T-helper 2 cell (primary cell): ENCODE results near the gene POLA2.

Experiments
- DNase-seq, 5 experiments: peaks; one replicate each; pipeline versions ENCODE4 v3.0.0 to v3.0.0-alpha.2; 2012 to 2022

POLA2 gene

DNA sequence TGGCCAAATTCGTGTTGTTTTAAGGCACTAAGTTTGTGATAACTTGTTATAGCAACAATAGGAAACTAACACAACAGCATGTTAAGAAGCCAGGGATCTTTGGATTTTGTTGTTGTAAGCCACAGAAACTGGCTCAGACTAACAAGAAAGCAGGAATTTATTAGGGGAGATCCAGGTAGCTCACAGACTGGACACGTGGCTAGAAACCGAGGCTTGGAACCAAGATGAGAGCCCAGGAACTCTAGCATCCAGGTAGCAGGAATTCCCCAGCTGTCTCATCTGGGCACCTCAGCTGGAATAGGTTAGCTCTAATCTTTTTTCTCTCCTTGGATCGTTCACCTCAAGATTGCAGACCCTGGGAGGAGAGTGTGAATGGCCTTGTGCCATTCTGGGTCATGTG lies 24.9 kb downstream of the POLA2 start:
- DNase-seq, result no peak

DNA sequence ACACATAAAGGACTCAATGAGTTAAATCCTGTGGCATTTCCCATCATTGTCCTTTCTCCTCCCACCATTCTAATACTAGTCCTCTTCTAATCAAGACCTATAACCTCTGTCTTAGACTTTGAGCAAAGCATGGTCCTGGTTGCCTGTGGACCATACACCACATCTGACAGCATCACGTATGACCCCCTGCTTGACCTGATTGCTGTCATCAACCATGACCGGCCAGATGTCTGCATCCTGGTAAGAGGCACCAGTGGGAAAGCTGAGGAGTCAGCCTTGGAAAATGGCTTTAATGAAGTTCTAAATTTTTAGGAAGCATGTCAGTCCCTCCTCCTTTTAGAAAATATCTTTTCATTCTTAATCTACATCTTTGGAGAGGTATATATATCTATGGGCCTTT lies 25.8 kb downstream of the POLA2 start:
- DNase-seq, result no peak

- DNase-seq, result no peak
These were observed 27.2 kb downstream of the POLA2 start for GRCh38 chr11:65288706-65289536.

DNA sequence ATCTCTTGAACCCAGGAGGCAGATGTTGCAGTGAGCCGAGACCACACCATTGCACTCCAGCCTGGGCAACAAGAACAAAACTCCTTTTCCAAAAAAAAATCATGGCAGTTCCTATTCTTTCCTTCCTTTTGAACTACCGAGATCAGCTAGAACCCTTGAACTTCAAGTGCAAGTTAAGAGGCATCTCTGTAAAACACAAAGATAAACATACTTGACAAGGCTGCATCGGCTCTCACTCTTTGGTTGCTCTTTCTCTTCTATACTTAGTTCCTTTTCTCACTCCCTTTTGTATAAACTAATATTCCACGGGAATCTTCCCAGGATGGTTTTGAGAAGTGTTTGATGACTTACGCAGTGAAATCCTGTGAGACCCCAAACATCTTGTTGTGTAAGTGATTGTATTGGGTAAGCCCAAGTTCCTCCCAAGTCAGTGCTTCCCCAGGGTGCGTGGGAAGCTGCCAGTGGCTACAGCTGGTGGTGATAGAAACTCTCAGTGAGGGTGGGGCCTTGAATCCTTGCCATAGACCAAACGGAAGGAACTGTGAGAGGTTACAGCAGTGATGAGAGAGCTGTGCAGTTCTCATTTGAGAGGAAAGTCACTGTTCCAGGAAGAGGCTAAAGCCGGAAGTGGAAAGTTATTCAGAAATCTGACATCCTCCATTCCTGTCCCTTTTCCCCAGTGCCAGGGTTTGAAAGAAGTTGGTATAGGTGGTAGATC lies 28.8 kb downstream of the POLA2 start:
- no peak for DNase-seq

DNA sequence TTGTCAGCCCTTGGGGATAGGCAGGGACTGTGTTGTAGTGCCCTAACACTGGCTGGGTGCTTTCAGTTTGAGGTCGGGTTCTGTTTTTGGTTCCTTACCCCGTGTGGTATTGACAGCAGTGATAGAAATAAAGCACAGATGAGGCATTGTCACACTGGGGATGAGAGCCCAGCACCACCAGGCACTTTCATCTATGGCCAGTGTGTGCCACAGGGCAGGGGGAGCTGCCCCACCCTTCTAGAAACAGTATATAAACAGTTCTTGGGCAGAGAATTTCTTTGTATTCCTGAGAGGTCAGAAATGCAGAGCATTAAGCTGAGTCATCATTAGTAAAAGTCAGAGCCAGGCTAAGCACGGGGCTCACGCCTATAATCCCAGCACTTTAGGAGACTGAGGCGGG lies 29.9 kb downstream of the POLA2 start:
- no peak for DNase-seq

GRCh38 chr11:65292890-65293289 lies 31.1 kb downstream of the POLA2 start:
- no peak for DNase-seq

DNA sequence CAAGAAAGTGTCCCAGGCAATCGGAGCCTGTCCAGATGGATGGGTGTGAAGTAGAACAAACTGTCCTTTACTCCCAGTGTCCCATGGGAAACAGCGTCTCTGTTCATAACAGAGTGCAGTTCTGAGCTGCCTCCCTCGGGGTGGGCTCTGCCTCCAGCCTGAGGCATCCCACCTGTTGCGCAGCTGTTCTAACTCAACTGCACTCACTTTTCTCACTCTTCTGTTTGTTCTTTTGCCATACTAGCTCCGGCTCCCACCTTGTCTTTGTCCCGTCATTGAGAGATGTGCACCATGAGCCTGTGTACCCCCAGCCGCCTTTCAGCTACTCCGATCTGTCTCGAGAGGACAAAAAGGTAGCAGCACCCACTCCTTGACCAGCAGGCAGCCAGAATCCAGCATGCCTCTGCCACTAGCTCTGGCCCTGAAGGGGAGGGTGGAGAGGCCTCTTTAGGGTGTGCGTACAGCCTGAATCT lies 32.2 kb downstream of the POLA2 start:
- no peak for DNase-seq

DNA sequence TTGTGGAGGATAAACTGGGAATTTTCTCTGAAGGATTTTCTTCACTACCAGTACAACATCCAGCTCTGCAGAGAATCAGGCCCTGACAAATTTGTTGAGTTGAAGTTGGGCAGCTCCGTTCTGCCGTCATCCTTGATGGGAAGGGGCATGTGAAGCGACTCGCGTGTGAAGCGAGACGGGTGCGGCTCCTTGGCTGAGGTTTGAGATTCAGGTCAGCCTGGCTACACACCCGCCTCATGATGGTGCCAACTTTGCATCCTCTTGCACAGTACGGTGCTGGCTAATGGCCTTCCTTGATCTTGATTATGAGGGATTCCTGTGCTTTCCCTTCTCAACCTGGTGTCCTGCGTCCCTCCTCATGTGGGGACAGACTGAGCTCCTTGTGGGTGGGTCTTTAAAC lies 33.2 kb downstream of the POLA2 start:
- no peak for DNase-seq

DNA sequence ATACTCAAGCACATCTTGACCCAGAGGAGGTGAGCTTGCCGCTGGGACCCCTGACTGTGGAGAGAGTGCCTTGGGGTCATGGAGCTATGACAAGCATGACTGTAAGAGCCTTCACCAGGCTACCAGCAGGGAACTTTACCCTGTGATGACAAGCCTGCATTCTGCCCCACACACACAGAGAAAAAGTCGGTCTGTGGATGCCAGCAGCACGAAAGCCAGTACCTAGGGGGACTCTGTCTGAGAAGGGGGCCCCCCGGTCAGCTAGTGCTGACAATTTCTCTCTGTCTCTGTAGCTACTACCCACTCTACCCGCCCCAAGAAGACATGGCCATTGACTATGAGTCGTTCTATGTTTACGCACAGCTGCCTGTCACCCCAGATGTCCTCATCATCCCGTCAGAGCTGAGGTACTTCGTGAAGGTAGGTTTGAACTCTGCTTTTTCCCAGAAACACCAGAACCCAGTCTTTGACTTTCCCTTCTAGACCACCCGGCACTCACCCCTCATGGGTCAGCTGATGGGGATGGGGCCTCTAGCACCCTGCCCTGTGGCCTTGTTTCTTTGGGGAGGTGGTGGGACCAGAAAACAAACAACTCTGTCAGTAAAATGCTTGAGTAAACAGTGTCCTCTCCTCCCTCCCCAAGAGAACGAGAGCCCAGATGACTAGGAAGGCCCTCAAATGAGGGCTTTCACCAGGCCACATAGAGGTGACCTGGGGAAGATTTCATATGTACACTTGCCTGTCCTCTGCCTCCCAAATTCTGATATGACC lies 34.0 kb downstream of the POLA2 start:
- no peak for DNase-seq

- DNase-seq, result no peak
These were observed 35.4 kb downstream of the POLA2 start for GRCh38 chr11:65297026-65297672.

DNA sequence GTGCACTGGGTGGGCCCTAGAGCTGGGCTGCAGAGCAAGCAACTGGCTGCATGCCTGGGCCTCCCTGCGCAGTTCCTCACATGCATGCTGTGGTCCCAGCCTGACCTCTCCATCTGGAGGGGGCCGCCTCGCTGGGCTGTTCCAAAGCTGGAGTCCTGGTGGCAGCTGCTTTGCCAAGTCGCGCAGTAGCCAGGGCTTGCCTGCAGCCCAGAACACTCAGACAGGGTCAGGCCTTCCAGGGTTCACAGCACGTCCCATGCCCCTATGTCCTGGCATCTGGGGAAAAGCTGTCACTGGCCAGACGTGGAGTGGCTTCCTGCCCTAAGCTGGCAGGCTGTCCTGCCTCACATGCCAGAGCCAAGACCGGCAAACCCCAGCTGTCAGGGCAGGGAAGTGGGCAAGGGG lies 36.4 kb downstream of the POLA2 start:
- DNase-seq, result no peak

DNA sequence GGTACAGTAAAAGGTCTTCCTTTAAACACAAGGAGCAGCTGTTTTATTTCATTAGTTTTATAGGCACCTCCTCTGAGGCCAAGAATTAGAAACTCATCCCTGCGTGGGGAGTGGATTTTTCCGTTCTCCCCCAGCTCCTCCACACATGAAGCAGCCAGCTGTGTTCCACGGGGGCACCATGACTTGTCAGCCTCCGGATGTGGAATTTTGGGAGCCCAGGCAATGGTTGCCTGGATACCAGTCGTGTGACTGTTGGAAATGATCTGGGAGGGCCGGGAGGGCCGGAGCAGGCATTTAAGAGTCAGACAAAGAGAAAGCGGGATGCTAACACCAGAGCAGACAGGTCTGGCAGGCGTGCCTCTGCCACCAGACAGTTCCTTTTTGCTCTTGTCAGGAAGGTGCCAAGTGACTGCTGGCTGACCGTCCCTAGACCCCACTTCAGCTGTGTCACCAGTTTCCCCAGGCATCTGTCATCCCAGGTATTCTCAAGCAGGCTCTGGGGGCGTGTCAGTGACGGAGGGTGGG lies 37.0 kb downstream of the POLA2 start:
- DNase-seq, result no peak

GRCh38 chr11:65300621-65301275 lies 39.0 kb downstream of the POLA2 start:
- no peak for DNase-seq

- no peak for DNase-seq
These were observed 39.9 kb downstream of the POLA2 start for GRCh38 chr11:65301491-65302329.

DNA sequence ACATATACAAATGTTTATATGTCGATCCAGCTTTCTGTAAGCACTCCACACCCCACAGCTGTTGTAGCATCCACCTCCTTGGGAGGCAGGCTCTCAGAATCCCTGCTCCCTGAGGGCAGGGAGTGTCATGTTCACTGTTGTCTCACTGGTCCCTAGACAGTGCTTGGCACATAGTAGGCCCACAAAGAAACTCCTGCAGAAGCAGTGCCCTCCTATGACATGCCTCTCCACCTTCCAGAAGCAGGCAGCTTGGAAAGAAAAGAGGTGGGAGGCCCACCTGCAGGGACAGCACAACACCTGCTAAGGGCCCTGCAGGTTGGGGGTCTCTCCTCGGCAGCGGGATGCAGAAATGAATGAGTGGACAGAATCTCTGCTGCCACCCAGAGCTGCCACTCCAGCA lies 41.8 kb downstream of the POLA2 start:
- DNase-seq, result no peak

- no peak for DNase-seq
These were observed 42.3 kb downstream of the POLA2 start for GRCh38 chr11:65304110-65304509.

DNA sequence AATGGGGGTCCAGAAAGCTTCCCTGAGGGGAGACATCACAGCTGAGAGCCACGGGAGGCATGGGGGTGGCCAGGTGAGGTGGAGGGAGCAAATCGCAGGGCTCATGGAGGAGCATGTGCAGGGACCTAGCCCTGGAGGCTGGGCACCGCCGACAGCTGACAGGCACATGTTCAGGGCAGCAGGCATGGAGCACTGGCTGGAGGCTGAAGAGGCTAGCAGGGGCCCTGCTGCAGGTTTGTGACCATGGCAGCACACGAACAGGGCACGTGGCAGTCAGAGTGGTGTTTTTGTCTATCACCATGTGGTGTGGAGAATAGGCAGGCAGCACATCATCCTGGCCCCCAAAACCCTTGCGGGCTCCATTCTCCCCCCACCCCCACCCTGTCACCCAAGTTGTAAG lies 42.9 kb downstream of the POLA2 start:
- DNase-seq, result no peak

- DNase-seq, result no peak
These were observed 43.9 kb downstream of the POLA2 start for GRCh38 chr11:65305501-65306268.

GRCh38 chr11:65307298-65308229 lies 45.8 kb downstream of the POLA2 start:
- no peak for DNase-seq
